LNCAP (cell line): ENCODE measurements around the gene SEMA5A.

ENCODE experiments used
- CTCF ChIP-seq: fragments of 450-650 bp; IDR thresholded peaks from 2 replicates; pipeline ENCODE4 v1.5.1; 2017; ENCODE audit warnings: mild to moderate bottlenecking

Gene SEMA5A

GRCh38 chr5:9430306-9430705 lies 115.6 kb downstream of the SEMA5A start:
- TF ChIP-seq CTCF = no peak

DNA sequence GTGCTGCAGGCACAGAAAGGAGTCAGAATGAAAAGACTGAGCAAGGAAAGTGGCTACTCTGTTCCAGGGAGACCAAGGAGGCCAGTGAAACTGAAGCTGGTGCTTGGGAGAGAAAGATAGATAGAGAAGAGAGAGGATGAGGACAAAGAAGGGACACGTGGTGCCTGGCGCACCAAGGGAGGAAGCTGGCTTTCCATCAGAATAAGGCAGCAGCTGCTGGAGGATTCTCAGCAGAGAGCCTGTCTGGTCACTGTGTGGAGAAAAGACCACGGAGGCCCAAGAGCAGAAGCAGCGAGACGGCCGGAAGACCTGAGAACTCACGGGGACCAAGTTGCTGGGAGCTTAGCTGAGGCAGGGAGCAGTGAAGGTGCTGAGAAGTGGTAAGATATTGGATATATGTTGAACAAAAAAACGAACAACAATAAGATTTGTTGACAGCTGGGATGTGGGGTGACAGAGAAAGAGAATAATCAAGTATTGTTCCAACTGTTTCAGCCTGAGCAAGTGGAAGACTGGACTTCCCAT lies 116.1 kb downstream of the SEMA5A start:
- no peak for TF ChIP-seq CTCF

GRCh38 chr5:9428272-9428671 lies 117.6 kb downstream of the SEMA5A start:
- TF ChIP-seq CTCF = no peak

- TF ChIP-seq CTCF = no peak
These were observed 120.2 kb downstream of the SEMA5A start for GRCh38 chr5:9425710-9426109.

GRCh38 chr5:9423571-9423970 lies 122.3 kb downstream of the SEMA5A start:
- no peak for TF ChIP-seq CTCF

- TF ChIP-seq CTCF = no peak
These were observed 124.0 kb downstream of the SEMA5A start for GRCh38 chr5:9421884-9422283.

DNA sequence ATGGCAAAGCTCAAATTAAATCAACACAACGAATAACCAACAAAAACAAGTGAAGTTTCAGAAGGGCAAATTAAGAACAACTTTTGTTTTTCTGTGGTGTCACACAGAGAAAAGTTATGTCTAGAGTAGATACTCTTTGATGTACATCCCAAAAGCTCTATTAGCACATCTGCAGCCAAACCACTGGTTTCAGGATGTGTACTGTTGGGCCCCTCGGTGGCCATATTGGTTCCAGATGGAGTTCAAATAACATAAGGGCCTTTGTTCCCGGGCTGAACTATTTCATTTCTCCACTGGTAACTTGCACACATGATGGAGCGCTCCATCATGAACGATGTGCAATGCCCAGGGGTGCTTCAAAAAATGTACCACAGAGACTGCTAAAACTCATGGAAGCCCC lies 126.1 kb downstream of the SEMA5A start:
- no peak for TF ChIP-seq CTCF

- no peak for TF ChIP-seq CTCF
These were observed 130.3 kb downstream of the SEMA5A start for GRCh38 chr5:9415566-9415965.
